A549 (cell line): ENCODE data around the gene PDE3B.

Source experiments
- CEBPB ChIP-seq, 2 experiments: fragments of >200 bp in 1 of 2; sonication (Bioruptor Twin) in 1 of 2; formaldehyde crosslinking in 1 of 2; IDR thresholded peaks; 2 replicates each; pipeline ENCODE4 v1.6.1; 2012 to 2016
- EP300 ChIP-seq, 2 experiments: fragments of >200 bp; sonication (Bioruptor Twin); formaldehyde crosslinking; IDR thresholded peaks; 2 replicates in 1 of 2; 3 replicates in 1 of 2; pipeline ENCODE4 v1.6.1; 2016 to 2017
- ESRRA ChIP-seq: fragments of 150-350 bp; IDR thresholded peaks from 2 replicates; pipeline ENCODE4 v1.6.1; 2014; ENCODE audit warnings: mild to moderate bottlenecking, low read length, borderline replicate concordance
- FOSL2 ChIP-seq, 2 experiments: fragments of 450-650 bp in 1 of 2; fragments of >200 bp in 1 of 2; sonication (Bioruptor Twin) in 1 of 2; formaldehyde crosslinking; IDR thresholded peaks; 2 replicates each; pipeline versions ENCODE4 v1.5.0 to v1.6.1; 2016 to 2020; ENCODE audit warnings: mild to moderate bottlenecking in 1 of 2, moderate library complexity in 1 of 2
- HDAC2 ChIP-seq: fragments of 200-600 bp; sonication (generic); IDR thresholded peaks from 2 replicates; pipeline ENCODE4 v1.6.1; 2016
- POLR2A ChIP-seq: IDR thresholded peaks from 2 replicates; pipeline ENCODE4 v1.6.1; 2012; ENCODE audit warnings: mild to moderate bottlenecking, low read length
- ZFP36 ChIP-seq: fragments of 450-650 bp; IDR thresholded peaks from 2 replicates; pipeline ENCODE4 v1.6.1; 2014; ENCODE audit warnings: borderline replicate concordance; ENCODE audit not compliant: partially characterized antibody
- TF ChIP-seq, protein P1 (sequence below): fragments of >200 bp; sonication (Bioruptor Twin); formaldehyde crosslinking; IDR thresholded peaks from 3 replicates; pipeline ENCODE4 v1.5.1; 2016
- TF ChIP-seq, protein P2 (sequence below): fragments of 150-350 bp; IDR thresholded peaks from 2 replicates; pipeline ENCODE4 v1.6.1; 2014; ENCODE audit warnings: low read depth, mild to moderate bottlenecking, low read length
- TF ChIP-seq, protein P3 (sequence below): fragments of 450-650 bp; IDR thresholded peaks from 2 replicates; pipeline ENCODE4 v1.6.1; 2014; ENCODE audit warnings: antibody characterized with exemption
- TF ChIP-seq, protein P4 (sequence below): IDR thresholded peaks from 2 replicates; pipeline ENCODE4 v1.6.1; 2012

DNA sequence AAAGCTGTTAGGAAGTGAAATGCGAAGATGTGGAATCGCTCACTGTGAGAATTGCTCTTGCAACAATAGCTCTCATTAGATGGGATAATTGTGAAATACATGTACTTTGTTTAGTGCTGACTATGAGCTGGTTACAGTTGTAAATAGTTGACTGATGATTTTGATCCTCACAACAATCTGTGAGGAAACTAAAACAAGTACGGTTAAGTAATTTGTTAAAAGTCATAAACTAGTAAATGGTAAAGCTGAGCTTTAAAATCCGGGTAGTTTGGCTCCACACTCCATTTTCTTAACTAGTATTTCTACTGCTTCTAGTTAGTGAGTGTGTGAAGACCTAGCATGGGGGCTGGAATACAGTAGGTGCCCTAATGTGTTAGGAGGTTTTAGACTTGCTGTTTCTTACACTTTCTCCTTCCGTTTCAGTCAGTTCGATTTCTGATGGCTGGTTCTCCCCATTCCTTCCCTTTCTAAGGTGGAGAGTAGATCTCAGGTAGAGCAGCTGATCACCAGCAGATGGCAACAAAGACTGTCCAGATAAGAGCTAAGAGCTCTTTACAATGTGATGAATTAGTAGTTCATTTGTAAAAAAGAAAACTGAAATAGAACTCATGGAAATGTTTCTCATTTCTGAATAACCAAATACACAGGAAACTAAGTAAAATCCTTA lies 264.7 kb downstream of the PDE3B start:
- TF ChIP-seq CEBPB (IDR thresholded peaks at IDR 0.05) (no peak), ZFP36 (no peak), EP300 (IDR thresholded peaks at IDR 0.05) (no peak), ESRRA (no peak), HDAC2 (no peak), FOSL2 (IDR thresholded peaks at IDR 0.05) (no peak), FOSL2 (CRISPR knock-in tag; IDR thresholded peaks at IDR 0.05) (no peak), POLR2A (no peak)
- TF ChIP-seq, protein P1, sequence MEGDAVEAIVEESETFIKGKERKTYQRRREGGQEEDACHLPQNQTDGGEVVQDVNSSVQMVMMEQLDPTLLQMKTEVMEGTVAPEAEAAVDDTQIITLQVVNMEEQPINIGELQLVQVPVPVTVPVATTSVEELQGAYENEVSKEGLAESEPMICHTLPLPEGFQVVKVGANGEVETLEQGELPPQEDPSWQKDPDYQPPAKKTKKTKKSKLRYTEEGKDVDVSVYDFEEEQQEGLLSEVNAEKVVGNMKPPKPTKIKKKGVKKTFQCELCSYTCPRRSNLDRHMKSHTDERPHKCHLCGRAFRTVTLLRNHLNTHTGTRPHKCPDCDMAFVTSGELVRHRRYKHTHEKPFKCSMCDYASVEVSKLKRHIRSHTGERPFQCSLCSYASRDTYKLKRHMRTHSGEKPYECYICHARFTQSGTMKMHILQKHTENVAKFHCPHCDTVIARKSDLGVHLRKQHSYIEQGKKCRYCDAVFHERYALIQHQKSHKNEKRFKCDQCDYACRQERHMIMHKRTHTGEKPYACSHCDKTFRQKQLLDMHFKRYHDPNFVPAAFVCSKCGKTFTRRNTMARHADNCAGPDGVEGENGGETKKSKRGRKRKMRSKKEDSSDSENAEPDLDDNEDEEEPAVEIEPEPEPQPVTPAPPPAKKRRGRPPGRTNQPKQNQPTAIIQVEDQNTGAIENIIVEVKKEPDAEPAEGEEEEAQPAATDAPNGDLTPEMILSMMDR = peak; percentile 76
- TF ChIP-seq, protein P2, sequence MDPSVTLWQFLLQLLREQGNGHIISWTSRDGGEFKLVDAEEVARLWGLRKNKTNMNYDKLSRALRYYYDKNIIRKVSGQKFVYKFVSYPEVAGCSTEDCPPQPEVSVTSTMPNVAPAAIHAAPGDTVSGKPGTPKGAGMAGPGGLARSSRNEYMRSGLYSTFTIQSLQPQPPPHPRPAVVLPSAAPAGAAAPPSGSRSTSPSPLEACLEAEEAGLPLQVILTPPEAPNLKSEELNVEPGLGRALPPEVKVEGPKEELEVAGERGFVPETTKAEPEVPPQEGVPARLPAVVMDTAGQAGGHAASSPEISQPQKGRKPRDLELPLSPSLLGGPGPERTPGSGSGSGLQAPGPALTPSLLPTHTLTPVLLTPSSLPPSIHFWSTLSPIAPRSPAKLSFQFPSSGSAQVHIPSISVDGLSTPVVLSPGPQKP = no peak
- TF ChIP-seq, protein P3, sequence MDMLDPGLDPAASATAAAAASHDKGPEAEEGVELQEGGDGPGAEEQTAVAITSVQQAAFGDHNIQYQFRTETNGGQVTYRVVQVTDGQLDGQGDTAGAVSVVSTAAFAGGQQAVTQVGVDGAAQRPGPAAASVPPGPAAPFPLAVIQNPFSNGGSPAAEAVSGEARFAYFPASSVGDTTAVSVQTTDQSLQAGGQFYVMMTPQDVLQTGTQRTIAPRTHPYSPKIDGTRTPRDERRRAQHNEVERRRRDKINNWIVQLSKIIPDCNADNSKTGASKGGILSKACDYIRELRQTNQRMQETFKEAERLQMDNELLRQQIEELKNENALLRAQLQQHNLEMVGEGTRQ = no peak
- TF ChIP-seq, protein P4, sequence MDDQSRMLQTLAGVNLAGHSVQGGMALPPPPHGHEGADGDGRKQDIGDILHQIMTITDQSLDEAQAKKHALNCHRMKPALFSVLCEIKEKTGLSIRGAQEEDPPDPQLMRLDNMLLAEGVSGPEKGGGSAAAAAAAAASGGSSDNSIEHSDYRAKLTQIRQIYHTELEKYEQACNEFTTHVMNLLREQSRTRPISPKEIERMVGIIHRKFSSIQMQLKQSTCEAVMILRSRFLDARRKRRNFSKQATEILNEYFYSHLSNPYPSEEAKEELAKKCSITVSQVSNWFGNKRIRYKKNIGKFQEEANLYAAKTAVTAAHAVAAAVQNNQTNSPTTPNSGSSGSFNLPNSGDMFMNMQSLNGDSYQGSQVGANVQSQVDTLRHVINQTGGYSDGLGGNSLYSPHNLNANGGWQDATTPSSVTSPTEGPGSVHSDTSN = no peak
